Neural crest cell (in vitro differentiated cells): ENCODE measurements around the gene TCAF2. TPM values are rescaled to one million over a fixed set of nuclear protein-coding genes. Genes with fewer than 3 reads are reported as not detected.
"Not testable (repeated sequence)": the region's sequence is repeated elsewhere in the genome, so short reads cannot be mapped to it uniquely, and the experiment has no call there.

ENCODE experiments used
- DNase-seq: peaks from one replicate; pipeline ENCODE4 v3.0.0; 2021; ENCODE audit warnings: low read depth, mixed read lengths, low spot score
- H3K27ac Mint-ChIP-seq: one replicate; pipeline ENCODE4 v1.8.0; 2021; ENCODE audit warnings: mild to moderate bottlenecking, mixed read lengths; ENCODE audit not compliant: unreplicated experiment
- H3K27me3 Mint-ChIP-seq: 2 replicates; pipeline ENCODE4 v1.8.0; 2021; ENCODE audit warnings: low read depth, mild to moderate bottlenecking, mixed read lengths
- H3K36me3 Mint-ChIP-seq: 2 replicates; pipeline ENCODE4 v1.8.0; 2021; ENCODE audit warnings: low read depth, mild to moderate bottlenecking, mixed read lengths
- H3K4me1 Mint-ChIP-seq: 2 replicates; pipeline ENCODE4 v1.8.0; 2021; ENCODE audit warnings: mixed read lengths
- H3K4me3 Mint-ChIP-seq: one replicate; pipeline ENCODE4 v1.8.0; 2021; ENCODE audit warnings: mild to moderate bottlenecking, mixed read lengths
- H3K9me3 Mint-ChIP-seq: 2 replicates; pipeline ENCODE4 v1.8.0; 2021; ENCODE audit warnings: mixed read lengths
- total RNA-seq: library from RNA; stranded (reverse); gene quantifications from 2 replicates; pipeline ENCODE4 v1.2.1, GENCODE V29; 2021

Gene TCAF2
- total RNA-seq, 1 donor from 2014 or later: 0.09 TPM

DNA sequence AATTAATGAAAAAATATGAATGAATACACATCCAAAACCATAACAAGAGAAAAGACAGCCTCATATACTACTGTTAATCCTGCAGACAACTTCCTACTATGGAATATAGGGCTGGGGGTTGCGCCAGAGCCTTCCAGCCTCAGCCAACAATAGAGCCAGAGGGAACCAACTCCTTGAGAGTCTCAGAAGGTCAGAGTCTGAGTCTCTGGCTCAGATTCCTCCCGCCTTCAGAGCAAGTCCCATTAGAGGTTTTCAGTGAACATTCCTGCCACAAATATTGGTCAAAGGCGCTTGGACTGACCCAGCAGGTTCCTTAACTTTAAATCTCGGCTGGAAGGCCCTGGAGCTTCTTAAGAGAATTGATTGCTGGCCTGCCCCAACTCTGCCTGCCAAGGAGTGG lies 11.7 kb downstream of the TCAF2 start:
- not testable (repeated sequence) for H3K27me3 Mint-ChIP-seq, H3K27ac Mint-ChIP-seq, H3K9me3 Mint-ChIP-seq, H3K36me3 Mint-ChIP-seq, DNase-seq, H3K4me1 Mint-ChIP-seq, H3K4me3 Mint-ChIP-seq

DNA sequence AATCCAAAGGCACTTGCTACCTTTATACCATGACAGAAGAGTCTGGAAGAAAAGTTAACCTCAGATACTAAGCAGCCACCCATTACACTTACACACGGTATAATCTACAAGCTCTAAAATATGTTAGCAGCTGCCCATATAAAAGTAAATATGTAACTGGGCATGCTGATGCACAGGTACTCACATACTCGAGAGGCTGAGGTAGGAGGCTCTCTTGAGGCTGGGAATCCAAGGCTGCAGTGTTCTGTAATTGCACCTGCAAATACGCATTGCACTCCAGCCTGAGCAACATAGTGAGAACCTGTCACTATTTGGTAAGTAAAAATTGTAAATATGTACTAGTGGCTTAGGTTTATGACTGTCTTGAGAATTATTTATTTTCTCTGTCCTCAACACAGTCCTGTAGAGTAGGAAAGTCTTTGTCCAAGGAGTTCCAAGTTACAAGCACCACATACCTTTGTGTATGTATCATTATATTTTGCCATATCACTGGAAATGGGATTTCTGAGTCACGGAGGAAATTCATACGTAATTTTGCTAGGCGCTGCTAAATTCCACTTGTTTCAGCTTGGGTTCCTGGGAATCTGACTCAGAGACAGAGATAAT lies 12.3 kb downstream of the TCAF2 start:
- not testable (repeated sequence) for H3K27me3 Mint-ChIP-seq, H3K9me3 Mint-ChIP-seq, DNase-seq

GRCh38 chr7:143635364-143636240 lies 14.8 kb downstream of the TCAF2 start:
- DNase-seq, H3K4me1 Mint-ChIP-seq, H3K27me3 Mint-ChIP-seq, H3K4me3 Mint-ChIP-seq, H3K27ac Mint-ChIP-seq, H3K9me3 Mint-ChIP-seq, H3K36me3 Mint-ChIP-seq: not testable (repeated sequence)

More for the DNA sequence above, 12.3 kb downstream of the TCAF2 start:
- H3K4me3 Mint-ChIP-seq, H3K36me3 Mint-ChIP-seq, H3K27ac Mint-ChIP-seq, H3K4me1 Mint-ChIP-seq: not testable (repeated sequence)

GRCh38 chr7:143639372-143639771 lies 18.6 kb downstream of the TCAF2 start:
- H3K36me3 Mint-ChIP-seq, DNase-seq, H3K4me3 Mint-ChIP-seq, H3K27me3 Mint-ChIP-seq, H3K4me1 Mint-ChIP-seq, H3K9me3 Mint-ChIP-seq, H3K27ac Mint-ChIP-seq: not testable (repeated sequence)

DNA sequence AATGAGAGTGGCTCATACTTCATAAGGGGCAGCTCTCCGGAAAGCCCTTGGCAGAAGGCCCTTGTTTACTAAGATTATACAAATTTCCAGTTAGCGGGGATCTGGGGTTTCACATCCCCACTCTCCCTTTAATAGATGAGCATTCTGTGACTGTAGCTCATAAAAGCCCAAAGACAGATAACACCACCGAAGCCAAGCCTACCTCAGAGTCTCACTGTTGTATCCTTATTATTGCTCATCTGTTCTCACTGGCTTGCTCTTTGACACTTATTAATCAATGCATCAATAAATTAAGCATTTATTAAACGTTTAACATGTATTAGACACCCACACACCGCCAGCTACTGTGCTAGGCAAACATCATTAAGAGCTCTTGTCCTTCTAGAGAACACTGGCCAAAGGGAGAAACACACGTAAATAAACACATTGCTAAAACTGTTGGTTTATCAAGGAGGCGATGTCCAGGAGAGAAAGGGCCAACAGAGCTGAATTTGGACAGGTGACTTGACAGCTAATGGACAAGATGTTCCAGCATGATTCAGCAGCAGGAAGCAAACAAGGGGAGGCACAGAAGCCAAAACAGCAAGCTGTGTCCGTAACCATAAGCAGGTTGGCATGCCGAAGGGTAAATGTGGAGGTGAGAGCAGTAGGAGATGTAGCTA lies 19.9 kb downstream of the TCAF2 start:
- H3K9me3 Mint-ChIP-seq, DNase-seq, H3K4me3 Mint-ChIP-seq, H3K36me3 Mint-ChIP-seq, H3K27me3 Mint-ChIP-seq, H3K27ac Mint-ChIP-seq, H3K4me1 Mint-ChIP-seq: not testable (repeated sequence)

DNA sequence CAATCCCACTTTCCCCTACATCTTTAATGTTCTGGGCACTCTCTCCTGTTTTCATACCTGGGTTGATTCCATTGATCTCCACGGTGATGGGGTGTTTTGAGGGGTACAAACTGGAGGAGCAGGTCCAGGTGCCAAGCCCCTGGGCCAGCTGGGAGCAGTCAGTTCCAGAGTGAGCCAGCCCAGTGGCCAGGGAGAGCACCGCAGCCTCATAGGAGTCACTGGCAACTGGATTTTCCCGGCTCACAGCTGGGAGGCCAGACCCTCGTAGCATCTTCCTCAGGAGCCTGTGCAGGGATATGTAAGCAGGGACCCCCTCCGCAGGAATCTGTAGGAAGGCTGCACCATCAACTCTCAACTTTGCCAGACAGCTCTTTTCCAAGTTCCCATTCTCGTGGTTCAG lies 25.8 kb downstream of the TCAF2 start:
- H3K36me3 Mint-ChIP-seq, H3K4me1 Mint-ChIP-seq, H3K9me3 Mint-ChIP-seq: not testable (repeated sequence)

DNA sequence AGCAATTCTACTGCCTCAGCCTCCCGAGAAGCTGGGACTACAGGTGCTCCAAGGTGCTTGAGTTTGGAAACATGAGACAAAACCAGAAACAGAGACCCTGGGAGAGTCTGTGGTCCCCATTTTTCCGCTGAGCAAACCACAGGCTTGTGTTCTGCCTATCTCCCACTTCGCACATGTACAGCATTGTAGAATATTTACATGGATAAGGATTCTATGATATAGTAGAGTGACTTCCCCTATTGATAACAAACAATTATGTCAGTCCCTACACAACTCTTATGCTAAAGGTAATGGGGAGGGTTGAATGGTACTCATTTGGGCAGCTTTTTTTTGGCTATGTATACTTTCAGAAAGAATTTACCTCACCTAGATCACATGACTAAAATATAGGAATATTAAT lies 29.1 kb downstream of the TCAF2 start:
- H3K4me1 Mint-ChIP-seq, H3K27me3 Mint-ChIP-seq, H3K27ac Mint-ChIP-seq, H3K9me3 Mint-ChIP-seq, H3K4me3 Mint-ChIP-seq, DNase-seq, H3K36me3 Mint-ChIP-seq: not testable (repeated sequence)

More for the DNA sequence above, 25.8 kb downstream of the TCAF2 start:
- not testable (repeated sequence) for H3K27me3 Mint-ChIP-seq, DNase-seq, H3K4me3 Mint-ChIP-seq, H3K27ac Mint-ChIP-seq

DNA sequence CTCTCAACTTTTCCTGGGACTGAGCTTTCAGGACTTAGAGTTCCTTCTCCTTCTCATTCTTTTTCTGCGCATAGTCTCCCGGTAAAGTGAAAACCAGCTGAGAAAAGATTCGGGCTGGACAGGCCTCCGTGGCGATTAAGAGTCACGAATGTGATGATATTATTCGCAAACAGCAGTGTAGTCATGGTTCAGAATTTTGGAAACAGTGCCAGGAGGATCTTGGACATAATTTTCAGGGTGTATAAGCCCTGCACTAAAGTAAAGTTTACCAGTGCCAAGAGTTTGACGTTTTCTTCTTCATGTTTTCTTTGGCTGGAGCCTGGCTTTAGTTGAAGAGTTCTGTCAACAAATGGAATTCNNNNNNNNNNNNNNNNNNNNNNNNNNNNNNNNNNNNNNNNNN lies 29.7 kb downstream of the TCAF2 start:
- DNase-seq, H3K4me3 Mint-ChIP-seq, H3K36me3 Mint-ChIP-seq, H3K27me3 Mint-ChIP-seq, H3K27ac Mint-ChIP-seq, H3K9me3 Mint-ChIP-seq, H3K4me1 Mint-ChIP-seq: not testable (repeated sequence)

Other genes starting within 250 kb of the TCAF2 start
- 61.7 and 64.7 TPM in 2 replicates for gene ZYX, start 239.6 kb upstream of the TCAF2 start, total RNA-seq
- not detected in 2 replicates for gene EPHA1, start 212.1 kb upstream of the TCAF2 start, total RNA-seq
- gene TAS2R60, start 177.5 kb upstream of the TCAF2 start, total RNA-seq: not detected in 2 replicates
- gene TAS2R41, start 143.1 kb upstream of the TCAF2 start, total RNA-seq: not detected in 2 replicates
- not detected in 2 replicates for gene CTAGE15, start 49.2 kb upstream of the TCAF2 start, total RNA-seq
- gene CTAGE6, start 136.7 kb downstream of the TCAF2 start, total RNA-seq: not detected in 2 replicates